Kidney (tissue), 14 donors: Measurements from ENCODE around the gene BPNT1. TPM values are rescaled to one million over a fixed set of nuclear protein-coding genes. Genes with fewer than 3 reads are reported as not detected.
"Not testable (repeated sequence)": the region's sequence is repeated elsewhere in the genome, so short reads cannot be mapped to it uniquely, and the experiment has no call there.

Experiments
- DNase-seq, 5 donors: peaks; one replicate each; pipeline ENCODE4 v3.0.0-alpha.2; 2013 to 2020
- FAIRE-seq: peaks from 2 replicates; lab custom pipeline; 2012; peaks lifted over from hg19 to GRCh38; lab: Jason Lieb, UNC
- H3K27ac ChIP-seq, 2 donors: one replicate each; pipeline ENCODE4 v1.7.0; 2013; ENCODE audit warnings: low read depth in 2 of 2, low read length in 2 of 2, inconsistent platforms in 1 of 2
- H3K27me3 ChIP-seq: one replicate; pipeline ENCODE4 v1.7.1; 2013; ENCODE audit warnings: low read length, inconsistent platforms; ENCODE audit not compliant: control insufficient read depth, insufficient read depth
- H3K36me3 ChIP-seq, 3 donors: one replicate each; pipeline versions ENCODE4 v1.7.0 to v1.7.1; 2013; ENCODE audit warnings: low read length in 3 of 3, control low read depth in 1 of 3, inconsistent platforms in 1 of 3; ENCODE audit not compliant: insufficient read depth in 3 of 3, control insufficient read depth in 2 of 3
- H3K4me1 ChIP-seq, 3 donors: one replicate each; pipeline versions ENCODE4 v1.7.0 to v1.7.1; 2013; ENCODE audit warnings: low read length in 3 of 3, inconsistent platforms in 1 of 3, low read depth in 1 of 3; ENCODE audit not compliant: control insufficient read depth in 2 of 3, insufficient read depth in 2 of 3
- H3K4me3 ChIP-seq, 3 donors: one replicate each; pipeline versions ENCODE4 v1.7.0 to v1.8.1; 2013; ENCODE audit warnings: low read length in 3 of 3, control low read depth in 1 of 3, inconsistent platforms in 1 of 3
- H3K9ac ChIP-seq, 3 donors: one replicate each; pipeline versions ENCODE4 v1.7.0 to v1.7.1; 2013; ENCODE audit warnings: low read length in 3 of 3, control low read depth in 1 of 3, inconsistent platforms in 1 of 3
- H3K9me3 ChIP-seq, 3 donors: one replicate each; pipeline versions ENCODE4 v1.7.0 to v1.7.1; 2013; ENCODE audit warnings: low read length in 3 of 3, control low read depth in 1 of 3, inconsistent platforms in 1 of 3; ENCODE audit not compliant: control insufficient read depth in 2 of 3, insufficient read depth in 1 of 3
- CTCF ChIP-seq: IDR thresholded peaks from 3 replicates; pipeline ENCODE4 v1.5.1; 2012; ENCODE audit warnings: mild to moderate bottlenecking, moderate library complexity, borderline replicate concordance; ENCODE audit not compliant: insufficient read depth; ENCODE audit errors: extremely low read depth
- intact Hi-C: fragments of 100-400 bp; cut with DNase I; formaldehyde crosslinking; loops from one replicate; pipeline ENCODE4 v1.11.1; 2022
- polyA plus RNA-seq: library from polyadenylated mRNA; stranded (reverse); fragments of 350-450 nt; fragmentation: Illumina TruSeq; extraction: RNeasy Lipid Tissue Mini Kit (QIAGEN cat#74804); gene quantifications from one replicate; pipeline ENCODE4 v1.2.3, GENCODE V29; 2014; ENCODE audit warnings: low read depth, low replicate concordance; ENCODE audit not compliant: insufficient read depth
- total RNA-seq: library from RNA; stranded (reverse); fragmentation: NEBNext Ultra II Directional; extraction: Animal tissue kit (Norgen Biotek cat#: 25700); gene quantifications from one replicate; pipeline ENCODE4 v1.2.1, GENCODE V29; 2021
- donor health status: control.
- donor health status: control.
- donor health status: control.
- donor health status: control.
- donor health status: control.
- donor health status: DM: yes; HTN: yes; CAD: no.
- donor health status: Normal renal cell carcinoma (clear cell type).

The BPNT1 gene
- total and polyA plus RNA-seq, 2 donors from 2014 or later = 25.7 to 31.3 TPM

- Histone ChIP-seq H3K9me3 (no peaks in the 10 kb centered on the region), H3K9ac (no peak overlapping the region), H3K4me3 (no peak overlapping the region), H3K4me1 (peaks cover 0 to 5% (median 0%) of the 10 kb centered on the region in 3 donors), H3K36me3 (peaks cover 2 to 10% (median 5%) of the 10 kb centered on the region in 3 donors), H3K27ac (no peak overlapping the region), H3K27me3 (no peaks in the 10 kb centered on the region)
- FAIRE-seq (no peak), DNase-seq (no peak)
- no peak for TF ChIP-seq CTCF
- intact Hi-C loops = no loop called here
Measured at GRCh38 chr1:220040028-220040596, 49.5 kb downstream of the BPNT1 start.

GRCh38 chr1:220038640-220039039 lies 50.9 kb downstream of the BPNT1 start:
- no peaks in the 10 kb centered on the region for H3K4me1 ChIP-seq
- no peak for DNase-seq
- intact Hi-C loops = no loop called here
- H3K9me3 ChIP-seq = no peaks in the 10 kb centered on the region
- H3K4me3 ChIP-seq = no peak overlapping the region
- no peak for FAIRE-seq
- no peak overlapping the region for H3K27ac ChIP-seq
- peaks cover 2 to 21% (median 7%) of the 10 kb centered on the region in 3 donors for H3K36me3 ChIP-seq
- H3K27me3 ChIP-seq = no peaks in the 10 kb centered on the region
- no peak for TF ChIP-seq CTCF
- no peak overlapping the region for H3K9ac ChIP-seq

- H3K9me3 ChIP-seq, H3K9ac ChIP-seq, H3K27me3 ChIP-seq, H3K4me3 ChIP-seq, DNase-seq, H3K27ac ChIP-seq, FAIRE-seq, intact Hi-C loops, H3K4me1 ChIP-seq: not testable (repeated sequence)
- peaks cover 2 to 28% (median 7%) of the 10 kb centered on the region in 3 donors for H3K36me3 ChIP-seq
Measured at GRCh38 chr1:220037810-220038209, 51.8 kb downstream of the BPNT1 start.

DNA sequence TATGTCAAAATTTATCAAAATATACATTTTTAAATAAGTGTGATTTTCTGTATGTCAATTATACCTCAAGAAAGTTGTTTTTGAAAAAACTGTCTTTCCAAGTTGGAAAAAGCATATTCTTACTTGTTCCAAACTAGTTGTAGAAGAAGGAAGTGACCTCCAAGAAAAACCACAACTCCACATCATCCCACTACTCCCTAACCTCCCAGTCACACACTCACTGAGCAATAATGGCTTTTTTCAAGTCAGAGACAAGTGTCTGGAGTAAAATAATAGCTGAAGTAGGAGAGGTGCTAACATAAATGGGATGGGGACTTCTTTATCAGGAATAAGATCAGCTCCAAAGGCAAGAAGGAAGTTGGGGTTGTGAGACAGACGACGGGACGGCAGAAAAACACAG lies 56.7 kb downstream of the BPNT1 start:
- FAIRE-seq (no peak), DNase-seq (no peak)
- TF ChIP-seq CTCF = no peak
- Histone ChIP-seq H3K9ac (no peak overlapping the region), H3K9me3 (no peaks in the 10 kb centered on the region), H3K27me3 (no peaks in the 10 kb centered on the region), H3K4me3 (no peak overlapping the region), H3K36me3 (peaks cover 3 to 35% (median 12%) of the 10 kb centered on the region in 3 donors), H3K27ac (no peak overlapping the region), H3K4me1 (no peaks in the 10 kb centered on the region)
- intact Hi-C loops = no loop called here
